Kidney tubule cell (primary cell): ENCODE results near the gene C3orf70.

Experiments used
- DNase-seq: peaks from one replicate; pipeline ENCODE4 v3.0.0-alpha.2; 2018; ENCODE audit warnings: low spot score

The C3orf70 gene

DNA sequence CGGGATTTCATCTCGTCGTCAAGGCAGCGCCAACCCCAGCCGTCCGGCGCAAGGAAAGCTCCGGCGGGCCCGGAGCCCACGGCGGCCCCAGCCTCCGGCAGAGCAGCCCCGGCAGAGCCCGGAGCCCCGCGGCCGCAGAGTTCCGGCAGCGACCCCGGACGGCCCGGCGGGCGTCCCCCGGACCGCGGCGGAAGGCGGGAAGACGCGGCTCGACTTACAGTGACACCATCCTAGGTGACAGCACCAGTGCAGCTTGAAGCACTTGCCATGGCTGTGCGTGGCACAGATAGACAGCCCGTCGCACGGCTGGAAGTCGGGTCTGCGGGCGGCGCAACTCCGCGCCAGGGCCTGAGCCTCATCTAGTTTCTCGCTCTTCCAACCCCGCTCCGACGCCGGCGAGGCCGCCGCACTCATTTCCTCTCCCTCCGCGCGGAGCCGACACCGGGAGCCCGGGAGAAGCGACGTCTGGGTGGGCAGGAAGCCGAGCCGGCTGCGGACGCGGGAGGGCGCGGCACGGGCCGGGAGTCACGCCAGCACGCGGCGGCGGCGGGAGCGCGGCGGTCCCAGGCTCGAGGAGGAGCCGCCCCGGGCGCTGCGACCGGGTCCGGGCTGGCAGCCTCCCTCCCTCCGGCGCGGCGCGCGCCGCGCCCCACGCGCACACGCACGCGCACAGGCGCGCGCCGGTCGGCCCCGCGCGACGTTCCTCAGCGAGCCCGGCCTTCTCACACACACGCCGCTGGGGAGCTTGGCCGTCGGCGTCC is at the start of gene C3orf70:
TSS of gene C3orf70 (minus strand) at position 651 of the 761 bp plus-strand sequence. CDS start at position 414, 237 bp downstream.
- peak; percentile 23 for DNase-seq

DNA sequence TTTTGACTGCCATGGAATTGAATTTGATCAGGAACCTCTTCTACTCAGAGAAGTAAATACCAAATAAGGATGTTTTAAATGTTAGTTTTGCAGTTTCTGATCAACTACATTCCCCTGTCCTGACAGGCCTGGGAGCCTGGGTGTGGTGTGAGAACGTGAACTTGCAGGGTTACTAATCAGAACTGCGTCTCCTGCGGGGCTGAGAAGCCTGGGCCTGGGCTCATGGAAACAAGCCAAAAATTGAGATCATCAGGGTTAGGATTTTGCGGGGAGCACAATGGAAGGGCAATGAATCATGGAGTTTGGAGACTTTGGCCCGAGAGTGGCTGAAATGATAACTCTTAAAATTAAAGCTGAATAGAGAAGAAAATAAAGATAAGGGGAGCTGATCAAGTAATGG is 47.8 kb upstream of the C3orf70 start:
- peak; percentile 64 for DNase-seq

DNA sequence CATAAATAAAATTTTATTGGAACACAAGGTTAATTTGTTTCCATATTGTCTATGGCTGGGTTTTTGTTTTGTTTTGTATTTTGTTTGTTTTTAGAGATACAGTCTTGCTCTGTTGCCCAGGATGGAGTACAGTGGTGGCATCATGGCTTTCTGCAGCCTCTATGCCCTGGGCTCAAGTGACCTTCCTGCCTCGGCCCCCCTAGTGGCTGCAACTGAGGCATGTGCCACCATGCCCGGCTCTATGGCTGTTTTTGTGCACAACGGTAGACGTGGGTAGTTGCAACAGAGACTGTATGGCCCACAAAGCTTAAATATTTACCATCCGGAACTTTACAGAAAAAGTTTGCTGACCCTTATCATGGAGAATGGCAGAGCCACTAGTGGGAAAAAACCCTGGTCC is 46.8 kb upstream of the C3orf70 start:
- no peak for DNase-seq

DNA sequence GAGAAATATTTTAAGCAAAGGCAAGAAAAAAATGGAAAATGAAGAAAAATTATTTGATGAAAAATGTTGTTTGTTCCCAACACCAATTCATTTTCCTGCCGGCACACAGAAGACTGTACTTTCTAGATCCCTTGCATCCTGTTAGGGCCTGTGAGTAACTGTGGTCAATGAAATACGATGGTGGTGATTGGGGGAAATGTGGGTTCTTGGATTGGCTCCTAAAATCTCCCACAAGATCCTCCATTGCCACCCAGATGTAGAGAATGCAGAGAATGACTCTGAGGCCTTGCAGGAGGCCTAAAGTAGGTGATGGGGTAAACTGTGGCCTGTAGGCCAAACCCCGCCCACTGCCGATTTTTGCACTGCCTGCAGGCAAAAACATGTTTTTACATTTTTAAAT is 46.3 kb upstream of the C3orf70 start:
- no peak for DNase-seq

- DNase-seq = no peak
These were observed 44.2 kb upstream of the C3orf70 start for GRCh38 chr3:185197068-185197467.

GRCh38 chr3:185195652-185196051 is 42.8 kb upstream of the C3orf70 start:
- no peak for DNase-seq

- no peak for DNase-seq
These were observed 36.0 kb upstream of the C3orf70 start for GRCh38 chr3:185188816-185189215.

GRCh38 chr3:185187391-185187790 is 34.5 kb upstream of the C3orf70 start:
- no peak for DNase-seq

GRCh38 chr3:185176750-185177359 is 24.0 kb upstream of the C3orf70 start:
- peak; percentile 44 for DNase-seq

GRCh38 chr3:185175370-185175987 is 22.6 kb upstream of the C3orf70 start:
- no peak for DNase-seq

- no peak for DNase-seq
These were observed 19.5 kb upstream of the C3orf70 start for GRCh38 chr3:185172086-185173049.

DNA sequence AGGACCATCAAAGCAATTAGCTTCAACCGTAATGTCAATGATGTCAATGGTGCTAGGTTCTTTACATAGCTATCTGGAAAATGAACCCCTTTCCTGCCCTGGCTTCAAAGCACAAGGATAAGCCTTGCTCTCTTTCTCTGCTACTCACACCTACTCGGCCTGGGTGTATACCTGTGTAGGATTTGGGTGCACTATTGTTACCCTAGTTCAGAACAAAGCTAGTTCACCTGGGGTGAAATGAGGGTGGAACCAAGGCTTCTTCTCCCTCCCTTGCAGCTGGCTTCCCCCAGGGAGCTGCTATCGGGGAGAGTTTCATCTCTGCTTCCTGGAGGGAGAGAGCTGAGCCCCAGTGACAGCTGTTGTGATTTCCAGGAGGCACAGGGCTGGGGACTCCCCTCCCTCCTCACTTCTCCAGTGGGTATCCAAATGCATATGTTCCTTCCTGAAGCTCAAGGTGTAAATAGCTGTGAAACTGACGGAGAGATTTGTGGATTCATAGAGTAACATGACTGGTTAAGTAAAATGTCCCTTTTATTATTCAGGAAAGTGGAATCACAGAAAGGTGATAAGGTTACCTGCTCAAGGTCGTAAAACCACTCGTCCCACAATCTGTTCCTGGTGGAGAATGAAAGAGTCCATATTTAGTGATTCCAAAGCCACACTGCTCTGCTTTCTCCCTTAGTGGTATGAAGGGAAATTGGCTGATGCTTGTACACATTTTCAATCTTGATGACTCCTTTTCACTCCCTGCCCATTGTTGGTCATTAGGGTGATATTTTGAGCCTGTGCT is 11.8 kb upstream of the C3orf70 start:
- DNase-seq = no peak

DNA sequence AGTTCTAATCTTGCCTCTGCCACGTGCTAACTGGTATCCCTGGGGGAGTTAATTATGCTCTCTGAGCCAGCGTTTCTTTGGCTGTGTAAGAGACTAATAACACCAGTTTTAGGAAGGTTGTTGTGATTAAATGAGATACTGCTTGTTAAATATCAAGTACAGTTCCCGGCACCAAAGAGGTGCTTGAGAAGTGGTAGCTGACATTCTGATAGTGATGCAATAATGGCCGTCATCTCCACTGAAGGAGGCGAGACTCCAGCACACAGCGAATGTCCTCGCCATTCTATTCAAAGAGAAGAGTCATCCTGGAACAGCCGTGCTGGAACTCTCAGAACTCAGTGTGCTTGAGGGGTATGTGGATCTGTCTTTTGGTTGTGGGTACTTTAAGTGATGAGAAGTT is 9.8 kb upstream of the C3orf70 start:
- DNase-seq = no peak

- DNase-seq = no peak
These were observed 8.9 kb upstream of the C3orf70 start for GRCh38 chr3:185161761-185162160.

DNA sequence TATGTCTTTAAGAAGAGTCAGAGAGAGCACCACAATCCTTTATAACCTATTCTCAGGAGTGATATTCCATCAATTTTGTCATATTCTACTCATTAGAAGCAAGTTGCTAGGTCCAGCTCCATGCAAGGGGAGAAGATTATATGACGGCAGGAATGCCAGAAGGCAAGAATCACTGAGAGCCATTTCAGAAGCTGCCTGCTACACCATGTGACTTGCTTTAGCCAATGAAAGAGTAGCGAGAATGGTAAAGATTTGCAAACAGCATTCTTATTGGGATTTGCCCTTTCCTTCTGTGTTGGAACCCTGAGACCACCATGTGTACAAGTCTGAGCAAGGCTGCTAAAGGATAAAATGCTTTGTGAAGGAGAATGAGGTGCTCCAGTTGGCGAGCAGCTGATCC is 4.5 kb upstream of the C3orf70 start:
- no peak for DNase-seq

DNA sequence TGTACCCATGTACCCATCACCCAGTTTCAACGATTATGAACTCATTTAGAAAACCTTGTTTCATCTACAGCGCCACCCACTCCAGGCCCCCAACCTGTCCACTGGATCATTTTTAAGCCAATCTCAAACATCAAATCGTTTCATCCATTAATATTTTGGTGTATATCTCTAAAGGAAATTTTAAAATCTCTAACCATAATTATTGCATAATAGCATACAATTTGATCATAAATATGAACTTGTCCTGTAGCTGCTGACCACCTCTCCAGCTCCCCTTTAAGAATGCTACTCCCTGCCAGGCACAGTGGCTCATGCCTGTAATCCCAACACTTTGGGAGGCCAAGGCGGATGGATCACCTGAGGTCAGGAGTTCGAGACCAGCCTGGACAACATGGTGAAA is 2.8 kb upstream of the C3orf70 start:
- no peak for DNase-seq

DNA sequence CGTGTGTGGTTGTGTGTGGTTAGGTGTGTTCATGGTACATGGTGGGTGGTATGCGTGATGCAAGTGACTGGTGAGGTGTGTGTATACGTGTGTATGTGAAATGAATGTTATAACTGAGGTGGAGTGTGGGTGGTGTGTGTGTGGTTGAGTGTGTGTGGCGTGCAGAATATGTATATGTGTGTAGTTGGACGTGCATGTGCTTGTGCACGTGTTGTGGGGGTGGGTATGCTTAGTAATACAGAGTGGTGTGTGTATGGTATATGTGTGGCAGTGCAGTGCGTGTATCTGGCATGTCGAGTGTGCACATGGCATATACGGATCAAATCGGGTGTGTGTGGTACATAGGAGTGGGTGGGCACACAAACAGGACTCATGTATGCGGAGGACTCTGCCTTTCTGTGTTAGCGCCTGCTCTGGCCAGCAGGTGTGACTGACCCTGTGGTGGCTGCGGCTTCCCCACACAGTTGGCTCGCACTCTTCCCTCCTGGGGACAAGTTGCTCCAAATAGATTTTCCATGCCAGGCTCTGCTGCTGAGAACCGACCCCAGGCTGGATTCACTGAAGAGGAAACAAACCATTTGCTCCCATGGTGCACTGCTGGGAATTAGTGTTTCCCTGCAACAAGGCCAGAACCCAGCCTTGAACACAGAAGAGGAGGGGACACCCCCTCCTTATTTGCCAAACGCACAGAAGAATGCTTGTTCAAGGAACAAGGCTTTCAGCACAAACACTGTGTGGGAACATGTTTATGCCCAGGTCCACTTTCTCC is 1.2 kb upstream of the C3orf70 start:
- no peak for DNase-seq

- DNase-seq = no peak
These were observed 411 bp upstream of the C3orf70 start for GRCh38 chr3:185153171-185153771.

DNA sequence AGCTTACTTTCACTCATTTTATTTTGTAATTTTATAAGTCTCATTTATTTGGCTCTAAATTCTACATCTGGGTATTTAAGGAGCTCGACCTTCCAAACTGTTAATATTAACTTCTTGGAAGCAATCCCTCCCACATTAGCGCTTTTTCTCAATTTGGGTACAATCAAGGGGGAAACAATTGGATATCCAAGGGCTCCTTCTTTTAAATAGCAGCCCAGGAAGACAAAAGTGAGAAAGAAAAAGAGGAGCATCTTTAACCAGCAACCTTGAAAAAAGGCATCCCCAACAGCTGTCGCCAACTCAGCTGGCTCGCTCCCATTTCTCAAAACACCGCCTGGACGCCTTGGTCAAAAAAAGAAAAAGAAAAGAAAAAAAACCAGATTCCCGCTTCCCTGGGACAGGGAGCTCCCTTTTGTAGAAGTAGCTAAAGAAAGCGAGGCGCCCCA is 873 bp downstream of the C3orf70 start:
- no peak for DNase-seq
